Astrocyte (in vitro differentiated cells and primary cell): Measurements from ENCODE around the gene PLP2. TPM values are rescaled to one million over a fixed set of nuclear protein-coding genes. Genes with fewer than 3 reads are reported as not detected.

Source experiments
- DNase-seq: peaks from one replicate; pipeline ENCODE4 v3.0.0-alpha.2; 2010; ENCODE audit warnings: low read depth
- FAIRE-seq: peaks from 2 replicates; lab custom pipeline; 2011; peaks lifted over from hg19 to GRCh38; lab: Jason Lieb, UNC
- H2AFZ ChIP-seq: 2 replicates; pipeline ENCODE4 v1.6.0; 2012; ENCODE audit warnings: low read depth, low read length, inconsistent platforms
- H3K27ac ChIP-seq: 2 replicates; pipeline ENCODE4 v1.5.1; 2011; ENCODE audit warnings: low read depth, low read length, inconsistent platforms
- H3K27me3 ChIP-seq: 2 replicates; pipeline ENCODE4 v1.6.0; 2011; ENCODE audit warnings: low read length, inconsistent platforms; ENCODE audit not compliant: insufficient read depth
- H3K36me3 ChIP-seq: 2 replicates; pipeline ENCODE4 v1.5.1; 2011; ENCODE audit warnings: low read length, inconsistent platforms; ENCODE audit not compliant: insufficient read depth
- H3K4me1 ChIP-seq: 2 replicates; pipeline ENCODE4 v1.5.1; 2011; ENCODE audit warnings: low read length, inconsistent platforms; ENCODE audit not compliant: insufficient read depth
- H3K4me2 ChIP-seq: 2 replicates; pipeline ENCODE4 v1.6.0; 2012; ENCODE audit warnings: low read length, inconsistent platforms
- H3K4me3 ChIP-seq: 2 replicates; pipeline ENCODE4 v1.5.1; 2011; ENCODE audit warnings: low read depth, mild to moderate bottlenecking, low read length, inconsistent platforms; ENCODE audit not compliant: insufficient read depth
- H3K79me2 ChIP-seq: 2 replicates; pipeline ENCODE4 v1.6.0; 2012; ENCODE audit warnings: mild to moderate bottlenecking, low read length, inconsistent platforms; ENCODE audit not compliant: insufficient read depth
- H3K9ac ChIP-seq: 2 replicates; pipeline ENCODE4 v1.6.0; 2012; ENCODE audit warnings: mild to moderate bottlenecking, low read length, inconsistent platforms
- H3K9me3 ChIP-seq: 2 replicates; pipeline ENCODE4 v1.5.1; 2012; ENCODE audit warnings: low read depth, mild to moderate bottlenecking, low read length, inconsistent platforms; ENCODE audit not compliant: insufficient read depth
- H4K20me1 ChIP-seq: 2 replicates; pipeline ENCODE4 v1.6.0; 2012; ENCODE audit warnings: low read length, inconsistent platforms; ENCODE audit not compliant: insufficient read depth
- H3K27ac Mint-ChIP-seq: one replicate; pipeline ENCODE4 v1.8.0; 2021; ENCODE audit warnings: mild to moderate bottlenecking, mixed read lengths; ENCODE audit not compliant: unreplicated experiment
- H3K27me3 Mint-ChIP-seq: one replicate; pipeline ENCODE4 v1.8.0; 2021; ENCODE audit warnings: low read depth, mixed read lengths; ENCODE audit not compliant: unreplicated experiment
- H3K36me3 Mint-ChIP-seq: one replicate; pipeline ENCODE4 v1.8.0; 2021; ENCODE audit warnings: low read depth, mixed read lengths; ENCODE audit not compliant: unreplicated experiment
- H3K4me1 Mint-ChIP-seq: one replicate; pipeline ENCODE4 v1.8.0; 2021; ENCODE audit warnings: low read depth, mixed read lengths; ENCODE audit not compliant: unreplicated experiment
- H3K4me3 Mint-ChIP-seq: one replicate; pipeline ENCODE4 v1.8.0; 2021; ENCODE audit warnings: mild to moderate bottlenecking, moderate library complexity, mixed read lengths; ENCODE audit not compliant: unreplicated experiment
- H3K9me3 Mint-ChIP-seq: one replicate; pipeline ENCODE4 v1.8.0; 2021; ENCODE audit warnings: mild to moderate bottlenecking, mixed read lengths; ENCODE audit not compliant: unreplicated experiment
- EZH2 ChIP-seq: IDR thresholded peaks from 2 replicates; pipeline ENCODE4 v1.6.1; 2012; ENCODE audit warnings: mild to moderate bottlenecking, low read length, inconsistent platforms; ENCODE audit not compliant: insufficient read depth
- total RNA-seq: library from RNA; stranded (reverse); gene quantifications from 2 replicates; pipeline ENCODE4 v1.2.1, GENCODE V29; 2021
- TF ChIP-seq, protein P1 (sequence below): IDR thresholded peaks from 2 replicates; pipeline ENCODE4 v1.5.1; 2011; ENCODE audit warnings: low read depth, mild to moderate bottlenecking, inconsistent platforms, low read length, moderate library complexity; ENCODE audit not compliant: insufficient read depth

PLP2 gene
- total RNA-seq, 1 donor from 2014 or later = 109 TPM

DNA sequence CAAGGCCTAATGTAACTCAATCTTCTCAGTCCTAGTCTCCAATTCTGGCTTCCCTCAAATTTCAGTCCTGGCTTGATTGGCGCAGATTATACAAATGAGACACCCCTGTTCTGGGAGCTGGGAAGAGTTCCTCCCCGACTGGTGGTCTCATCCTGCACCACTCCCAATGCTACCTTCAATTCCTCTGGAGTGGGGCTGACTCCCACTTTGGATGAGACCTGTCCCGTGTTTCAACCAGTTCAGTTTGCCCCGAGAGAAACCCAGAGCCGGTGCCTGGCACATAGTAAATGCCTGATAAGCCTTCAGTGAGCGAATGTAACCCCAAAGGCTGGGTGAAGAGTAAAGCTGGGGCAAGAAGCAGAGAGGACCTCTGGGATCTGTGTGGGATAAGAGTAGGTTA, 32.3 kb downstream of the PLP2 start:
- Histone ChIP-seq H3K27ac (no peak overlapping the region), H3K4me2 (no peak overlapping the region), H3K9me3 (no peaks in the 10 kb centered on the region), H3K36me3 (no peaks in the 10 kb centered on the region), H3K4me3 (no peak overlapping the region), H3K79me2 (no peaks in the 10 kb centered on the region), H3K4me1 (no peaks in the 10 kb centered on the region), H3K27me3 (no peaks in the 10 kb centered on the region), H4K20me1 (no peaks in the 10 kb centered on the region), H2AFZ (no peak overlapping the region), H3K9ac (no peak overlapping the region)
- H3K27me3 Mint-ChIP-seq = peaks cover 3% of the 10 kb centered on the region
- TF ChIP-seq, protein P1, sequence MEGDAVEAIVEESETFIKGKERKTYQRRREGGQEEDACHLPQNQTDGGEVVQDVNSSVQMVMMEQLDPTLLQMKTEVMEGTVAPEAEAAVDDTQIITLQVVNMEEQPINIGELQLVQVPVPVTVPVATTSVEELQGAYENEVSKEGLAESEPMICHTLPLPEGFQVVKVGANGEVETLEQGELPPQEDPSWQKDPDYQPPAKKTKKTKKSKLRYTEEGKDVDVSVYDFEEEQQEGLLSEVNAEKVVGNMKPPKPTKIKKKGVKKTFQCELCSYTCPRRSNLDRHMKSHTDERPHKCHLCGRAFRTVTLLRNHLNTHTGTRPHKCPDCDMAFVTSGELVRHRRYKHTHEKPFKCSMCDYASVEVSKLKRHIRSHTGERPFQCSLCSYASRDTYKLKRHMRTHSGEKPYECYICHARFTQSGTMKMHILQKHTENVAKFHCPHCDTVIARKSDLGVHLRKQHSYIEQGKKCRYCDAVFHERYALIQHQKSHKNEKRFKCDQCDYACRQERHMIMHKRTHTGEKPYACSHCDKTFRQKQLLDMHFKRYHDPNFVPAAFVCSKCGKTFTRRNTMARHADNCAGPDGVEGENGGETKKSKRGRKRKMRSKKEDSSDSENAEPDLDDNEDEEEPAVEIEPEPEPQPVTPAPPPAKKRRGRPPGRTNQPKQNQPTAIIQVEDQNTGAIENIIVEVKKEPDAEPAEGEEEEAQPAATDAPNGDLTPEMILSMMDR = no peak
- no peak for TF ChIP-seq EZH2
- H3K9me3 Mint-ChIP-seq = no peaks in the 10 kb centered on the region
- no peaks in the 10 kb centered on the region for H3K36me3 Mint-ChIP-seq
- H3K4me1 Mint-ChIP-seq = no peaks in the 10 kb centered on the region
- DNase-seq (no peak), FAIRE-seq (no peak)
- H3K27ac Mint-ChIP-seq = no peak overlapping the region
- H3K4me3 Mint-ChIP-seq = peak overlapping the region; percentile 40

DNA sequence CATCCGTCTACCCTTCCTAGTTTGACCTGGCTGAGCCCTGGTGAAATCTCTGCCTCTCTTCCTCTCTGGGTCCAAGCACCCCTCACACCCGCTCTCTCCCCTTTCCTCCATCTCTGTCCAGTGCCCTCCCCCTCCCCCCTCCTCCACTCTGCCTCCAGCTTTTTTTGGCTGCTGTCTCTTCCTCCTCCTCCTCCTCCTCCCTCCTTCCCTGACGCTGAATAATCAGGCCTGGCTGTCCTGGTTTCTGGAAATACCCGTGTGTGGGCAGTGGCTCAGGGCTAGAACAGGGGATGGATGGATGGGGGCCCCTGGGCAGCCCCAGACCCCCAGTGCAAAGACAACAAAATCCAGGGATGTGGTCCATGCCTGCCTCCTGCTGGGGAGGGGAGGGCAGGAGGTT, 33.0 kb downstream of the PLP2 start:
- no peaks in the 10 kb centered on the region for H3K9me3 Mint-ChIP-seq

DNA sequence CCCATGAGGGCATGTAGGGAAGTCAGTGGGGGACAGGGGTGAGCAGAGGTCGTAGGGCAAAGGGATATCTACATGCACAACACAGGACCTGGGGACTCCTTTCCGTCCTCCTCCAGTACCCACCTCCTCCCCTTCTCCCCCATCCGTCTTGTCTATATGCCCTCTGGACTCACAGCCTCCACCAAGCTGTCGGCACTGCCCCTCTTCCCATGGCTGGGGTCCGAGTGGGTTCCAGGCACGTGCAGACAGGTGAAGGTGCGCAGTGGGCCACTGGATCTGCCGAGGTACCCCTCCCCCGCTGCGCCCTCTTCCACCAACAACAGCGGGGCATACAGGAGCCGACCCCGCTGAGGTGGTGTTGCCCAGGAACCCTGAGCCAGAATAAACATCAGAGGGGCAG, 33.7 kb downstream of the PLP2 start:
- Mint-ChIP-seq H3K36me3 (no peaks in the 10 kb centered on the region), H3K9me3 (no peaks in the 10 kb centered on the region), H3K27me3 (peaks cover 2% of the 10 kb centered on the region), H3K27ac (no peak overlapping the region), H3K4me3 (no peak overlapping the region), H3K4me1 (no peaks in the 10 kb centered on the region)
- Histone ChIP-seq H3K9me3 (no peaks in the 10 kb centered on the region), H3K4me1 (no peaks in the 10 kb centered on the region), H2AFZ (no peak overlapping the region), H3K27me3 (no peaks in the 10 kb centered on the region), H3K79me2 (no peaks in the 10 kb centered on the region), H3K27ac (no peak overlapping the region), H3K4me2 (no peak overlapping the region), H3K9ac (no peak overlapping the region), H4K20me1 (no peaks in the 10 kb centered on the region), H3K4me3 (no peak overlapping the region), H3K36me3 (no peaks in the 10 kb centered on the region)
- FAIRE-seq = no peak
- DNase-seq = no peak
- TF ChIP-seq, protein P1 = no peak

More for the DNA sequence above, 33.0 kb downstream of the PLP2 start:
- H3K27me3 ChIP-seq = no peaks in the 10 kb centered on the region
- Mint-ChIP-seq H3K27ac (no peak overlapping the region), H3K36me3 (no peaks in the 10 kb centered on the region), H3K4me3 (no peak overlapping the region), H3K27me3 (peaks cover 2% of the 10 kb centered on the region), H3K4me1 (no peaks in the 10 kb centered on the region)
- no peaks in the 10 kb centered on the region for H3K9me3 ChIP-seq
- no peak for TF ChIP-seq EZH2
- TF ChIP-seq, protein P1 = no peak
- H4K20me1 ChIP-seq = no peaks in the 10 kb centered on the region
- H3K79me2 ChIP-seq = no peaks in the 10 kb centered on the region
- no peak overlapping the region for H3K4me2 ChIP-seq
- DNase-seq = no peak
- no peak overlapping the region for H3K27ac ChIP-seq
- no peak overlapping the region for H2AFZ ChIP-seq
- no peak for FAIRE-seq
- no peak overlapping the region for H3K9ac ChIP-seq
- no peak overlapping the region for H3K4me3 ChIP-seq
- H3K36me3 ChIP-seq = no peaks in the 10 kb centered on the region
- no peaks in the 10 kb centered on the region for H3K4me1 ChIP-seq
